NT2/D1 (cell line): ENCODE measurements around the gene HRNR.

Source experiments
- SUZ12 ChIP-seq: IDR thresholded peaks from 2 replicates; pipeline ENCODE4 v1.6.1; 2011; ENCODE audit not compliant: insufficient read length, insufficient read depth; ENCODE audit errors: extremely low read depth
- YY1 ChIP-seq: IDR thresholded peaks from 2 replicates; pipeline ENCODE4 v1.6.1; 2011; ENCODE audit not compliant: insufficient read length, insufficient read depth

DNA sequence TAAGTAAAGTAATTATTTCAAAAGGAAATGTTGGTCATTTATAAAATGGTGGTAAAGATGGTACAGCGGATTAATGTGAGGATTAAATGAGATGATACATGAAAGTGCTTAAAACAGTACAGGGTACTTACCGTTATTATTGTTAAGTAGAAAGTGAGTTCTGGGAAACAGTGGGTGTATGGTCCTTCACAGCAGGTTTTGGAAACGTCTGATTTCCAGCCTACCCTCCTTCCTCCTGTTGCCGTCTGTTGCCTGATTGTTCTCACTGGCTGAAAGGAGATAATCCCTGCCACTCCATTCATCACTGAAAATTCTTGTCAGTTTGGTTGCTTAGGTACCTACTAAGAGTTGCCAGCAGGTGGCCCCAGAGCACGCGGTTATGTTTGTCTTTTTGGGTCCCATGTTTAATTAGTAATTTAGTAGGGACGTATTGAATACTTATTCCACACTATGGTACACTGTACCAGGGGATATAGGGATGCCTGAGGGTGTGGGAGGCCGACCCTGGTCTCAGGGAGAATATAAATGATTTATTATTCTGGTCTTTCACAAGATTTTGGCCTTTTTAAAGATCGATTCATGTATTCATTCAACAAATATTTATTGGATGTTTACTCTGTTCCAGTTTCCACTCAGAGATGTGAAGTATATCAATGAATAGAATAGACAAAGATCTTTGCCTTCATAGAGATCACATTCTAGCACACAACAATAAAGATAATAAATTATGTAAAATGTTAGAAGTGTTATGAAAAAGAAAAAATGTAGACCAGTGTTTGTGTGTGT is 34.1 kb downstream of the HRNR start:
- TF ChIP-seq SUZ12: no peak
- peak; percentile 9 for TF ChIP-seq YY1
